Progenitor cell of endocrine pancreas (in vitro differentiated cells): Measurements from ENCODE around the gene SCG3. TPM values are rescaled to one million over a fixed set of nuclear protein-coding genes. Genes with fewer than 3 reads are reported as not detected.

Experiments
- DNase-seq: peaks from one replicate; pipeline ENCODE4 v3.0.0; 2021; ENCODE audit warnings: low spot score; ENCODE audit not compliant: unreplicated experiment
- H3K27ac Mint-ChIP-seq: 2 replicates; pipeline ENCODE4 v1.8.0; 2021; ENCODE audit warnings: mild to moderate bottlenecking, moderate library complexity, mixed read lengths
- H3K27me3 Mint-ChIP-seq: 2 replicates; pipeline ENCODE4 v1.8.0; 2021; ENCODE audit warnings: mixed read lengths
- H3K36me3 Mint-ChIP-seq: 2 replicates; pipeline ENCODE4 v1.8.0; 2022; ENCODE audit warnings: mixed read lengths; ENCODE audit not compliant: insufficient read depth
- H3K4me1 Mint-ChIP-seq: 2 replicates; pipeline ENCODE4 v1.8.0; 2021; ENCODE audit warnings: low read depth, mixed read lengths
- H3K4me3 Mint-ChIP-seq: 2 replicates; pipeline ENCODE4 v1.8.0; 2021; ENCODE audit warnings: low read depth, mild to moderate bottlenecking, moderate library complexity, mixed read lengths
- H3K9me3 Mint-ChIP-seq: 2 replicates; pipeline ENCODE4 v1.8.0; 2021; ENCODE audit warnings: low read depth, mixed read lengths
- total RNA-seq: library from RNA; stranded (reverse); gene quantifications from 2 replicates; pipeline ENCODE4 v1.2.1, GENCODE V29; 2021
- TF ChIP-seq, protein P1 (sequence below): fragments of 200-600 bp; sonication (generic); IDR thresholded peaks from one replicate; pipeline ENCODE4 v1.5.0; 2021; ENCODE audit warnings: antibody characterized with exemption, mild to moderate bottlenecking; ENCODE audit not compliant: unreplicated experiment

SCG3 gene
- total RNA-seq, 1 donor from 2014 or later, result 7.9 TPM

DNA sequence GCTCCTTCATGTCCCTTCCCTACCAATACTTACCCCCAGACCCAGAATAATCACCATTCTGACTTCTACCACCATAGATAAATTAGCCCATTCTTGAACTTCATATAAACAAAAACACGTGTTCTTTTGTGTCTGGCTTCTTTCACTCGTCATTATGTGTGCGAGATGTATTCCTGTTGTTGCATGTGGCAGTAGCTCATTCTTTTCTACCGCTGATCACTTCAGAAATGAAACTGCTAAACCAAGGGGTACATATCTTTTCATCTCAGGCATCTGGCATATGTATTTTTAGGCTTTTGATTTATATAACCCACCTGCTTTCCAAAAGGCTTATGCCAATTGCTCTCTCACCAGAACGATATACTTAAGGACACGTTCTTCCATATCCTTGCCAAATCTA lies 13.8 kb upstream of the SCG3 start:
- Mint-ChIP-seq H3K4me3 (no peak overlapping the region), H3K9me3 (no peaks in the 10 kb centered on the region), H3K27me3 (peaks cover 6% of the 10 kb centered on the region), H3K27ac (no peak overlapping the region), H3K4me1 (peaks cover 5% of the 10 kb centered on the region), H3K36me3 (no peaks in the 10 kb centered on the region)
- DNase-seq, result no peak
- TF ChIP-seq, protein P1, sequence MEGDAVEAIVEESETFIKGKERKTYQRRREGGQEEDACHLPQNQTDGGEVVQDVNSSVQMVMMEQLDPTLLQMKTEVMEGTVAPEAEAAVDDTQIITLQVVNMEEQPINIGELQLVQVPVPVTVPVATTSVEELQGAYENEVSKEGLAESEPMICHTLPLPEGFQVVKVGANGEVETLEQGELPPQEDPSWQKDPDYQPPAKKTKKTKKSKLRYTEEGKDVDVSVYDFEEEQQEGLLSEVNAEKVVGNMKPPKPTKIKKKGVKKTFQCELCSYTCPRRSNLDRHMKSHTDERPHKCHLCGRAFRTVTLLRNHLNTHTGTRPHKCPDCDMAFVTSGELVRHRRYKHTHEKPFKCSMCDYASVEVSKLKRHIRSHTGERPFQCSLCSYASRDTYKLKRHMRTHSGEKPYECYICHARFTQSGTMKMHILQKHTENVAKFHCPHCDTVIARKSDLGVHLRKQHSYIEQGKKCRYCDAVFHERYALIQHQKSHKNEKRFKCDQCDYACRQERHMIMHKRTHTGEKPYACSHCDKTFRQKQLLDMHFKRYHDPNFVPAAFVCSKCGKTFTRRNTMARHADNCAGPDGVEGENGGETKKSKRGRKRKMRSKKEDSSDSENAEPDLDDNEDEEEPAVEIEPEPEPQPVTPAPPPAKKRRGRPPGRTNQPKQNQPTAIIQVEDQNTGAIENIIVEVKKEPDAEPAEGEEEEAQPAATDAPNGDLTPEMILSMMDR, result no peak

GRCh38 chr15:51668446-51668845 lies 12.9 kb upstream of the SCG3 start:
- Mint-ChIP-seq H3K4me1 (peaks cover 5% of the 10 kb centered on the region), H3K36me3 (no peaks in the 10 kb centered on the region), H3K27me3 (peaks cover 4% of the 10 kb centered on the region), H3K27ac (no peak overlapping the region), H3K4me3 (no peak overlapping the region), H3K9me3 (no peaks in the 10 kb centered on the region)
- no peak for DNase-seq
- TF ChIP-seq, protein P1, result no peak

DNA sequence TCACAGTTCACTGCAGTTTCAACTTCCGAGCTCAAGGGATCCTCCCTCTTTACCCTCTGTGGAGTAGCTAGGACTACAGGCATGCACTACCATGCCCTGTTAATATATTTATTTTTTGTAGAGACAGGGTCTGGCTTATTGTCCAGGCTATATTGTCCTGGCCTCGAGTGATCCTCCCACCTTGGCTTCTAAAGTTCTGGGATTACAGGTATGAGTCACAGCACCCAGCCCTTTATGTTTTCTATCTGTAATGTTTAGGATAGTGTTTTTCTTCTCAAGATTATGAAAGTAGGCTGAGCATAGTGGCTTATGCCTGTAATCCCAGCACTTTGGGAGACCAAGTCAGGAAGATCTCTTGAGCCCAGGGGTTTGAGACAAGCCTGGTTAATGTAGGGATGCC lies 11.9 kb upstream of the SCG3 start:
- Mint-ChIP-seq H3K9me3 (no peaks in the 10 kb centered on the region), H3K27ac (no peak overlapping the region), H3K27me3 (peaks cover 4% of the 10 kb centered on the region), H3K4me3 (no peak overlapping the region), H3K4me1 (peaks cover 5% of the 10 kb centered on the region), H3K36me3 (no peaks in the 10 kb centered on the region)
- DNase-seq, result no peak
- TF ChIP-seq, protein P1, result no peak

GRCh38 chr15:51672155-51672687 lies 9.1 kb upstream of the SCG3 start:
- DNase-seq, result no peak
- Mint-ChIP-seq H3K4me1 (peaks cover 5% of the 10 kb centered on the region), H3K27me3 (no peaks in the 10 kb centered on the region), H3K36me3 (no peaks in the 10 kb centered on the region), H3K9me3 (no peaks in the 10 kb centered on the region), H3K4me3 (no peak overlapping the region), H3K27ac (no peak overlapping the region)
- TF ChIP-seq, protein P1, result no peak

- Mint-ChIP-seq H3K9me3 (no peaks in the 10 kb centered on the region), H3K27ac (no peak overlapping the region)
These were observed 8.1 kb upstream of the SCG3 start for GRCh38 chr15:51672913-51673857.

More at GRCh38 chr15:51672913-51673857, 8.1 kb upstream of the SCG3 start:
- Mint-ChIP-seq H3K4me3 (no peak overlapping the region), H3K36me3 (no peaks in the 10 kb centered on the region), H3K27me3 (peaks cover 6% of the 10 kb centered on the region), H3K4me1 (peaks cover 5% of the 10 kb centered on the region)
- no peak for DNase-seq
- TF ChIP-seq, protein P1, result no peak
